ENCODE measurements around the gene KCTD21. TPM values are rescaled to one million over a fixed set of nuclear protein-coding genes. Genes with fewer than 3 reads are reported as not detected.

KCTD21 gene
- total RNA-seq, 1 experiment from 2014 or later: 3.0 TPM

DNA sequence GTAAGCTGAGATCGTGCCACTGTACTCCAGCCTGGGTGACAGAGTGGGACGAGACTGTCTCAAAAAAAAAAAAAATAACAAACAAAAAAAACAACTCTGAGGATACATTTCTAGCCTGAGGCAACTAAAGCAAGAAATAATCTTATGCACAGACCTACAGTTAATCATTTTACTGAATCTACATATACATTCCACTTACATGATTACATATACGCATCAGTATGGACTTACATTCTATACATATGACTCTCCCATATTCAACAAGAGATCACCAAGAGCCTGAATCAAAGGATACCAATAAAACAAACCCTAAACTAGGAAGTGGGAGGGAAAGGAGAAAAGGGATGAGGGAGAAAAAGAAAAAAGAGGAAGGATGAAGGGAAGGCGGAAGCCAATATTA lies 50.1 kb downstream of the KCTD21 start:
- peak overlapping the region; percentile 91 for H3K4me2 ChIP-seq (ENCODE audit: low read length)
- ChIA-PET CTCF (interaction anchor here (1.7 kb wide), 1 partner anchor 10 kb away, joined by 4 read pairs; no protein-coding TSS in a partner anchor), POLR2A (no interaction called here), RAD21 (ENCODE audit: low non-redundant PET in 1 of 2, low total read pairs in 2 of 2, uncharacterized antibody in 2 of 2, unreplicated experiment in 2 of 2) (no interaction called here)
- intact Hi-C loops (cut with micrococcal nuclease): no loop called here
- H3K9ac ChIP-seq (ENCODE audit: low read length): peak overlapping the region; percentile 99
- peaks cover 2 to 10% of the 10 kb centered on the region in 2 experiments; a peak in 2 of 4 replicates for H3K36me3 ChIP-seq (ENCODE audit: control insufficient read depth in 1 of 2, insufficient read depth in 2 of 2, low read length in 2 of 2)
- peak overlapping the region; percentile 78 to 87 for H3K4me3 ChIP-seq (replicated peaks in 1 of 2; ENCODE audit: low read depth in 1 of 2, low read length in 2 of 2)
- H3K27me3 ChIP-seq (ENCODE audit: insufficient read depth, low read length): no peaks in the 10 kb centered on the region
- no peak for DNase-seq (ENCODE audit: low read depth, low spot score)
- no peak for ATAC-seq
- no TSS peak for BruUV-seq (replicated peaks)
- H3K79me2 ChIP-seq (ENCODE audit: insufficient read depth, low read length): peaks cover 51% of the 10 kb centered on the region
- H3K4me1 ChIP-seq (ENCODE audit: control insufficient read depth in 1 of 2, insufficient read depth in 2 of 2, low read length in 2 of 2): peaks cover 0 to 24% of the 10 kb centered on the region in 2 experiments; a peak in 3 of 4 replicates
- H3K9me2 ChIP-seq (ENCODE audit: insufficient read depth): no peaks in the 10 kb centered on the region
- H4K20me1 ChIP-seq (ENCODE audit: insufficient read depth): no peaks in the 10 kb centered on the region
- no peaks in the 10 kb centered on the region for H3K9me3 ChIP-seq (ENCODE audit: control insufficient read depth in 1 of 2, insufficient read depth in 1 of 2, low read depth in 1 of 2, low read length in 2 of 2)
- H2AFZ ChIP-seq (ENCODE audit: low read depth, low read length, poor library complexity, severe bottlenecking): no peak overlapping the region
- H3K27ac ChIP-seq (ENCODE audit: low read depth, low read length): peak overlapping the region; percentile 85; the same call in 1 of the 2 replicates
- TF ChIP-seq POLR2A (IDR thresholded peaks at IDR 0.05; ENCODE audit: borderline replicate concordance, extremely low read depth, insufficient read depth, insufficient read length) (no peak), SIN3A (IDR thresholded peaks at IDR 0.05; ENCODE audit: low read depth) (no peak), SRF (IDR thresholded peaks at IDR 0.05; ENCODE audit: low read depth) (no peak), CBX3 (IDR thresholded peaks at IDR 0.05; ENCODE audit: low read depth) (no peak), SP1 (IDR thresholded peaks at IDR 0.05; ENCODE audit: low read depth) (no peak), EZH2phosphoT487 (IDR thresholded peaks at IDR 0.05; ENCODE audit: borderline replicate concordance) (no peak), POLR2AphosphoS5 (IDR thresholded peaks at IDR 0.05; ENCODE audit: low read depth, low read length) (no peak), EZH2 (IDR thresholded peaks at IDR 0.05) (no peak), RAD21 (IDR thresholded peaks at IDR 0.05; ENCODE audit: low read depth) (no peak), JUND (IDR thresholded peaks at IDR 0.05) (no peak), FOSL1 (IDR thresholded peaks at IDR 0.05; ENCODE audit: low read depth) (no peak), CEBPB (IDR thresholded peaks at IDR 0.05; ENCODE audit: low read depth) (no peak), ZFX (IDR thresholded peaks at IDR 0.05) (no peak), EGR1 (IDR thresholded peaks at IDR 0.05; ENCODE audit: low read depth) (no peak), TCF7L2 (IDR thresholded peaks at IDR 0.05; ENCODE audit: borderline replicate concordance, extremely low read depth, insufficient read depth, insufficient read length) (no peak), ELF1 (IDR thresholded peaks at IDR 0.05; ENCODE audit: borderline replicate concordance, low read depth) (no peak)
- TF ChIP-seq, protein P1, sequence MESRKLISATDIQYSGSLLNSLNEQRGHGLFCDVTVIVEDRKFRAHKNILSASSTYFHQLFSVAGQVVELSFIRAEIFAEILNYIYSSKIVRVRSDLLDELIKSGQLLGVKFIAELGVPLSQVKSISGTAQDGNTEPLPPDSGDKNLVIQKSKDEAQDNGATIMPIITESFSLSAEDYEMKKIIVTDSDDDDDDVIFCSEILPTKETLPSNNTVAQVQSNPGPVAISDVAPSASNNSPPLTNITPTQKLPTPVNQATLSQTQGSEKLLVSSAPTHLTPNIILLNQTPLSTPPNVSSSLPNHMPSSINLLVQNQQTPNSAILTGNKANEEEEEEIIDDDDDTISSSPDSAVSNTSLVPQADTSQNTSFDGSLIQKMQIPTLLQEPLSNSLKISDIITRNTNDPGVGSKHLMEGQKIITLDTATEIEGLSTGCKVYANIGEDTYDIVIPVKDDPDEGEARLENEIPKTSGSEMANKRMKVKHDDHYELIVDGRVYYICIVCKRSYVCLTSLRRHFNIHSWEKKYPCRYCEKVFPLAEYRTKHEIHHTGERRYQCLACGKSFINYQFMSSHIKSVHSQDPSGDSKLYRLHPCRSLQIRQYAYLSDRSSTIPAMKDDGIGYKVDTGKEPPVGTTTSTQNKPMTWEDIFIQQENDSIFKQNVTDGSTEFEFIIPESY (IDR thresholded peaks at IDR 0.05; ENCODE audit: extremely low read depth, insufficient replicate concordance, low read length): no peak
- TF ChIP-seq, protein P2, sequence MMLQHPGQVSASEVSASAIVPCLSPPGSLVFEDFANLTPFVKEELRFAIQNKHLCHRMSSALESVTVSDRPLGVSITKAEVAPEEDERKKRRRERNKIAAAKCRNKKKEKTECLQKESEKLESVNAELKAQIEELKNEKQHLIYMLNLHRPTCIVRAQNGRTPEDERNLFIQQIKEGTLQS (IDR thresholded peaks at IDR 0.05): no peak
- TF ChIP-seq, protein P3, sequence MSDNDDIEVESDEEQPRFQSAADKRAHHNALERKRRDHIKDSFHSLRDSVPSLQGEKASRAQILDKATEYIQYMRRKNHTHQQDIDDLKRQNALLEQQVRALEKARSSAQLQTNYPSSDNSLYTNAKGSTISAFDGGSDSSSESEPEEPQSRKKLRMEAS (IDR thresholded peaks at IDR 0.05): no peak

Data from HCT116 (cell line).